Measurements from ENCODE around the gene PEAK3.

PEAK3 gene

DNA sequence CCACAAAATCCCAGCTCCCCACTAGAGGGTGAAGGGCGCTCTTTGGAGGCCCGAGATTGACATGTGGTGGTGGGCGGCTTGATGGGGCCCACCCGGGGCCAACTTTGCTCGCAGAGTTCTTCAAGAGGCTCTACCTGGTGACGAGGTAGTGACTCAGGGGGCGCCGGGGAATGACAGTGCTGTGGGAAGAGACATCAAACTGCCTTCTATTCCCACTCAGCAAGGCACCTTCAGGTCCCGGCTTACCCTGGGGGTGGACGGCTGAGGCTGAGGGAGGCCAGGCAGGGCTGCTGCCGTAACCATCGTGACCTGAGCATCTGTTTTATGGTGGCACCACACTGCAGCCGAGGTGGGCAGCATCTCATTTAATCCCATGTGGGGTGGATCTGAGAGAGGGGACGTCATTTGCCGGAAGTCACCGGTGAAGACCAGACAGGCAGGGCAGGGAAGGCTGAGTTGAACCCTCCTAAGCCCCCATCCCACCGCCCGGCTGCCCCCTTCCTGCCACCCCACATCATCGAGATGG is 24.4 kb upstream of the PEAK3 start:
- Histone ChIP-seq H3K27me3 (ENCODE audit: insufficient read depth, low read length) (peaks cover 14% of the 10 kb centered on the region; the same call in 1 of the 2 replicates), H3K36me3 (ENCODE audit: insufficient read depth, low read length) (no peaks in the 10 kb centered on the region), H4K20me1 (ENCODE audit: insufficient read depth, low read length) (no peaks in the 10 kb centered on the region), H3K9me2 (ENCODE audit: low read depth, low read length) (no peaks in the 10 kb centered on the region), H3K4me3 (ENCODE audit: low read depth, low read length, poor library complexity, severe bottlenecking) (no peak overlapping the region), H3K4me1 (ENCODE audit: insufficient read depth, low read length, severe bottlenecking) (peaks cover 8% of the 10 kb centered on the region), H3K4me2 (ENCODE audit: low read length) (no peak overlapping the region), H3F3A (ENCODE audit: insufficient read depth, low read length) (no peaks in the 10 kb centered on the region), H3K9me3 (ENCODE audit: low read length) (no peaks in the 10 kb centered on the region), H2AFZ (ENCODE audit: low read length) (no peak overlapping the region), H3K9ac (ENCODE audit: low read length) (no peak overlapping the region), H3K27ac (ENCODE audit: low read depth, low read length, poor library complexity, severe bottlenecking) (no peak overlapping the region), H3K79me2 (ENCODE audit: insufficient read depth, low read length) (no peaks in the 10 kb centered on the region)
- TF ChIP-seq, protein P1, sequence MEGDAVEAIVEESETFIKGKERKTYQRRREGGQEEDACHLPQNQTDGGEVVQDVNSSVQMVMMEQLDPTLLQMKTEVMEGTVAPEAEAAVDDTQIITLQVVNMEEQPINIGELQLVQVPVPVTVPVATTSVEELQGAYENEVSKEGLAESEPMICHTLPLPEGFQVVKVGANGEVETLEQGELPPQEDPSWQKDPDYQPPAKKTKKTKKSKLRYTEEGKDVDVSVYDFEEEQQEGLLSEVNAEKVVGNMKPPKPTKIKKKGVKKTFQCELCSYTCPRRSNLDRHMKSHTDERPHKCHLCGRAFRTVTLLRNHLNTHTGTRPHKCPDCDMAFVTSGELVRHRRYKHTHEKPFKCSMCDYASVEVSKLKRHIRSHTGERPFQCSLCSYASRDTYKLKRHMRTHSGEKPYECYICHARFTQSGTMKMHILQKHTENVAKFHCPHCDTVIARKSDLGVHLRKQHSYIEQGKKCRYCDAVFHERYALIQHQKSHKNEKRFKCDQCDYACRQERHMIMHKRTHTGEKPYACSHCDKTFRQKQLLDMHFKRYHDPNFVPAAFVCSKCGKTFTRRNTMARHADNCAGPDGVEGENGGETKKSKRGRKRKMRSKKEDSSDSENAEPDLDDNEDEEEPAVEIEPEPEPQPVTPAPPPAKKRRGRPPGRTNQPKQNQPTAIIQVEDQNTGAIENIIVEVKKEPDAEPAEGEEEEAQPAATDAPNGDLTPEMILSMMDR (IDR thresholded peaks at IDR 0.05; ENCODE audit: low read length): no peak
- no peak for TF ChIP-seq EZH2 (IDR thresholded peaks at IDR 0.05; ENCODE audit: borderline replicate concordance, low read length)

DNA sequence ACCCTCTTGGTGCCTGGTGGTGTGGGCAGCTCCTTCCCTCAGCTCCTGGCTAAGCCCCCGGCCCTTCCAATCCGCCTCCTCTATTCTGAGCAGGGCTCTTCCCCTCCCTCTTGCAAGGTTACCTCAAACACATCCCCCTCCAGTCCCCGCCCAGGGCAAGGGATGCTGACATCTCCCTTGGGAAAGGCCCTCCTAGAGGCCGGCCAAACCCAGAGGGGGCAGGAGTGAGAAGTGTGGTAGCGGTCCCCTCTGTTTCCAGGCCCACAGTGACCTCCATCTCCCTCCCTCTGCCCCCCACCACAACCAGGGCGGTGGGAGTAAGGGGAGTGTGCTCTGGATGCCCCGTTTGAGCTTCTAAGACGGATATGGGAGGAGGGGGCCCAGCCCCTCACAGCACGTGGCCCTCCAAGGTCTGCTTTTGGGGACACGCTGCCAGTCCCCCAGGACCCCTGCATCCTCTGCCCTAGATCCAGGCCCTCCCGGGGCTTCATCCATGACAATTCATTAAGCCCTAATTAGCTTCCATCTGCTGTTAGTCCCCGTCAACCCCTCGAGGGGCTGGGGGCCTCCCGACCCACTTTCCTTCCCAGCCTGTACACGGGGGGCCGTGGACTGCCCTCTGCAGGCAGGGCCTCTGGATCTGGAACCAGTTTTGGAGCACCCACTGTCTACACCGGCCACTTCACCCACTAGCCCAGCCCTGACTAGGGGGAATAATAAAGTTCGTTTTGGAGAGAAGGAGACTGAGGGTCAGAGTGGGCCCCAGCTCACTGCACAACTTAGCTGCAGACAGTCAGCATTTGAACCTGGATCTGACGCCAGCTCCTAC is 23.7 kb upstream of the PEAK3 start:
- Histone ChIP-seq H3K9me3 (ENCODE audit: low read length) (no peaks in the 10 kb centered on the region), H3K9me2 (ENCODE audit: low read depth, low read length) (no peaks in the 10 kb centered on the region), H3K9ac (ENCODE audit: low read length) (no peak overlapping the region), H3K36me3 (ENCODE audit: insufficient read depth, low read length) (no peaks in the 10 kb centered on the region), H3F3A (ENCODE audit: insufficient read depth, low read length) (no peaks in the 10 kb centered on the region), H3K27me3 (ENCODE audit: insufficient read depth, low read length) (peaks cover 14% of the 10 kb centered on the region; the same call in 1 of the 2 replicates), H3K79me2 (ENCODE audit: insufficient read depth, low read length) (no peaks in the 10 kb centered on the region), H3K4me3 (ENCODE audit: low read depth, low read length, poor library complexity, severe bottlenecking) (no peak overlapping the region), H3K4me2 (ENCODE audit: low read length) (no peak overlapping the region), H4K20me1 (ENCODE audit: insufficient read depth, low read length) (no peaks in the 10 kb centered on the region), H3K4me1 (ENCODE audit: insufficient read depth, low read length, severe bottlenecking) (peaks cover 8% of the 10 kb centered on the region), H2AFZ (ENCODE audit: low read length) (no peak overlapping the region), H3K27ac (ENCODE audit: low read depth, low read length, poor library complexity, severe bottlenecking) (no peak overlapping the region)
- no peak for TF ChIP-seq EZH2 (IDR thresholded peaks at IDR 0.05; ENCODE audit: borderline replicate concordance, low read length)
- TF ChIP-seq, protein P1 (IDR thresholded peaks at IDR 0.05; ENCODE audit: low read length): no peak

DNA sequence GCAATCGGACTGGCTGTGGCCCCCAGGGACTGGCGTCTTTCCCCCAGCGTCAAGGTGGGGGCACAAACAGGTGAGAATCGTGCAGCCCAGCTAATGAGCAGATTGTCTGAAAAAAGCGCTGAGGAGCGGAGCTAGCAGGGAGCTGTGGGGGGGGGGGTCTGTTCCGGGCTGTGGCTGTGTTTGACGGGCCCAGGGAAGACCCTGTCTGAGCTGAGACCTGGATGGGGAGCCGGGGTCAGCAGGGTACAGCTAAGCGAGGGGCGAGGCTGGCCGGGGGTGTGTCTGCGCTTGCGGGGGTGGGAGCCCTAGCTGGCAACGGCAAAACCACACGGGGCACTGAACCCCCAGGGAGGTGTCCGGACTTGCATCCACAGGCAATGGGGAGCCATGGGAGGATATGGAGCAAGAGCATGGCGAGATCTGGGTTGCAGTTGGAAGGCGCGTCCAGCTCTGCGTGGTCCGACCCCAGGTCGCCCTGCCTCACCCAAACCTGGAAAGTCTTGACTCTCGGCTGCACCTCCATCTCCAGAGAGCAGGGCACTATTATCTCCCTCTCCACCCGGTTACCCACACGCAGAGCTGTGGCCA is 21.3 kb upstream of the PEAK3 start:
- Histone ChIP-seq H4K20me1 (ENCODE audit: insufficient read depth, low read length) (no peaks in the 10 kb centered on the region), H3K4me2 (ENCODE audit: low read length) (no peak overlapping the region), H3K36me3 (ENCODE audit: insufficient read depth, low read length) (no peaks in the 10 kb centered on the region), H3K4me3 (ENCODE audit: low read depth, low read length, poor library complexity, severe bottlenecking) (no peak overlapping the region), H3K4me1 (ENCODE audit: insufficient read depth, low read length, severe bottlenecking) (peaks cover 8% of the 10 kb centered on the region), H3F3A (ENCODE audit: insufficient read depth, low read length) (no peaks in the 10 kb centered on the region), H3K9me3 (ENCODE audit: low read length) (no peaks in the 10 kb centered on the region), H3K9ac (ENCODE audit: low read length) (no peak overlapping the region), H3K27me3 (ENCODE audit: insufficient read depth, low read length) (peaks cover 9% of the 10 kb centered on the region; the same call in 1 of the 2 replicates), H3K9me2 (ENCODE audit: low read depth, low read length) (no peaks in the 10 kb centered on the region), H3K27ac (ENCODE audit: low read depth, low read length, poor library complexity, severe bottlenecking) (no peak overlapping the region), H3K79me2 (ENCODE audit: insufficient read depth, low read length) (no peaks in the 10 kb centered on the region), H2AFZ (ENCODE audit: low read length) (no peak overlapping the region)
- TF ChIP-seq EZH2 (IDR thresholded peaks at IDR 0.05; ENCODE audit: borderline replicate concordance, low read length): no peak
- TF ChIP-seq, protein P1 (IDR thresholded peaks at IDR 0.05; ENCODE audit: low read length): no peak

Data from OCI-LY1 (cell line).